ENCODE data around the gene SEMA6B. TPM values are rescaled to one million over a fixed set of nuclear protein-coding genes. Genes with fewer than 3 reads are reported as not detected.

Gene SEMA6B
- total and polyA plus RNA-seq, 8 donors, result 2.1 to 24.7 (median 3.3) TPM

DNA sequence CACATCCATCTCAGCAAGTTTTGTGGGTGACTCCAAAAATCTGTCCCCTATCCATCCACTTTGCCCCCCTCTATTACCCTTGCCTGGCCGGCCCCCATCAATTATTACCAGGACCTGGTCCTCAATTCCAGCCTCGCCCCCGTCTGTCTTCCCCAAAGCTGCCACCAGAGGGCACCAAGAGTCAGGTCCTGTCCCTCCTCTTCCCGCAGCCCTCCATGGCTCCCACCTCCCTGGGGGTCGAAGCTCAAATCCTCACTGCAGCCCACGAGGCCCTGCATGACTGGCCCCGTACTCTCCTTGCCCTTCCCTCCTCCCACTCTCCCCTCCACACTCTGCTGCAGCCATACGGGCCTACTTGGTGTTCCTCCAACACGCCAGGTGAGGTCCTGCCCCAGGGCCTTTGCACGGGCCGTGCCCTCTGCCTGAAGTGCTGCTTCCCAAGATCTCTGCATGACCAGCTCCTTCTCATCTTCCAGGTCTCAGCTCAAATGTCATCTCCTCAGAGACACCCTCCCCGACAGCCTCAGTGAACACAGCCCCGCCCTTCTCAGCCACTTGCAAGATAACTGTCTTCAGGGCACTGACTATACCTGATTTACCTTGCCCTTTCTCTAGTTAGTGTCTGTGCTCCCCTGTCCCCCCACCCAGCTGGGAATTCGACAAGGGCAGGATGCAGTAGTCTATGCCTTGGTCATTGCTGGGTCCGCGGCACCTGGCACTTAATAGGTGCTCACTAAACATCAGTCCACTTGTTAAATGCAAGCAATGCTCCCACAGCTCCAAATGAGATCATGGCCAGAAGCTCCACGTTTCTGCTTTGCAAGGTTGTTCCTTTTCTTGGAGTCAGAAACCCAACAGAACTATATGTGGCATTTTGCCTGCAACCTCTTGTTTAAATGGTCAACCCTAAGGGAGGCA is 16.8 kb upstream of the SEMA6B start:
- Histone ChIP-seq H3K4me3 (no peak overlapping the region), H3K9me3 (no peaks in the 10 kb centered on the region), H3K27me3 (peaks cover 14 to 86% of the 10 kb centered on the region in 2 donors), H3K4me1 (peaks cover 5 to 6% of the 10 kb centered on the region in 2 donors), H3K27ac (no peak overlapping the region), H3K36me3 (no peaks in the 10 kb centered on the region)
- ATAC-seq (peak; percentile 71), DNase-seq (peak in 3 of 4 donors; percentile 37 to 89 (median 63))
- intact Hi-C loops (cut with DNase I), result no loop called here
- TF ChIP-seq, protein P1, sequence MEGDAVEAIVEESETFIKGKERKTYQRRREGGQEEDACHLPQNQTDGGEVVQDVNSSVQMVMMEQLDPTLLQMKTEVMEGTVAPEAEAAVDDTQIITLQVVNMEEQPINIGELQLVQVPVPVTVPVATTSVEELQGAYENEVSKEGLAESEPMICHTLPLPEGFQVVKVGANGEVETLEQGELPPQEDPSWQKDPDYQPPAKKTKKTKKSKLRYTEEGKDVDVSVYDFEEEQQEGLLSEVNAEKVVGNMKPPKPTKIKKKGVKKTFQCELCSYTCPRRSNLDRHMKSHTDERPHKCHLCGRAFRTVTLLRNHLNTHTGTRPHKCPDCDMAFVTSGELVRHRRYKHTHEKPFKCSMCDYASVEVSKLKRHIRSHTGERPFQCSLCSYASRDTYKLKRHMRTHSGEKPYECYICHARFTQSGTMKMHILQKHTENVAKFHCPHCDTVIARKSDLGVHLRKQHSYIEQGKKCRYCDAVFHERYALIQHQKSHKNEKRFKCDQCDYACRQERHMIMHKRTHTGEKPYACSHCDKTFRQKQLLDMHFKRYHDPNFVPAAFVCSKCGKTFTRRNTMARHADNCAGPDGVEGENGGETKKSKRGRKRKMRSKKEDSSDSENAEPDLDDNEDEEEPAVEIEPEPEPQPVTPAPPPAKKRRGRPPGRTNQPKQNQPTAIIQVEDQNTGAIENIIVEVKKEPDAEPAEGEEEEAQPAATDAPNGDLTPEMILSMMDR (IDR thresholded peaks at IDR 0.05), result peak; percentile 23 to 81

GRCh38 chr19:4575267-4576015 is 16.0 kb upstream of the SEMA6B start:
- DNase-seq, result peak in 2 of 4 donors; percentile 37 to 62
- peak; percentile 59 for ATAC-seq
- Histone ChIP-seq H3K36me3 (no peaks in the 10 kb centered on the region), H3K9me3 (no peaks in the 10 kb centered on the region), H3K4me3 (no peak overlapping the region), H3K27me3 (peaks cover 10 to 78% of the 10 kb centered on the region in 2 donors), H3K4me1 (peaks cover 5 to 6% of the 10 kb centered on the region in 2 donors), H3K27ac (peak overlapping the region in 1 of 2 donors; percentile 45)
- intact Hi-C loops (cut with DNase I), result no loop called here
- TF ChIP-seq, protein P1 (IDR thresholded peaks at IDR 0.05), result no peak

DNA sequence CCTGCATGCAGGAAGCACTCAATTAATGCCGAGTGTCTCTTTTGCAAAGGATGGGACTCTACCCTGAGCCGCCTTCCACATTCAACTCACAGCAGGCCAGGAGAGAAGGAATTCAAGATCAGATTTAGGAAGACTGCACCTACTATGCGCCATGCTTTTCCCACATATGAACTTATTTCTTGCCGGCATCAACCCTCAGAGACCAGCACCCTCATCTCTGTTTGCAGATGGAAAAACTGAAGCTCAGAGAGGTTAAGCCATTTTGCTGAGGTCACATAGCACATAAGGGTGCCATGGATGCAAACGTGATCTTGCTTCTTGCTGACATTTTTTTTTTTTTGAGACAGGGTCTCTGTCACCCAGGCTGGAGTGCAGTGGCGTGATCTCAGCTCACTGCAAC is 14.2 kb upstream of the SEMA6B start:
- Histone ChIP-seq H3K9me3 (no peaks in the 10 kb centered on the region), H3K4me1 (peaks cover 5 to 14% of the 10 kb centered on the region in 2 donors), H3K36me3 (no peaks in the 10 kb centered on the region), H3K27ac (no peak overlapping the region), H3K4me3 (no peak overlapping the region), H3K27me3 (peaks cover 0 to 60% of the 10 kb centered on the region in 2 donors)
- ATAC-seq, result no peak
- intact Hi-C loops (cut with DNase I), result loop anchor here in 1 of 2 donors (5.0 kb wide), 1 partner anchor 64 kb away; the partner anchor contains the start of gene TNFAIP8L1
- DNase-seq, result no peak
- TF ChIP-seq, protein P1 (IDR thresholded peaks at IDR 0.05), result no peak

DNA sequence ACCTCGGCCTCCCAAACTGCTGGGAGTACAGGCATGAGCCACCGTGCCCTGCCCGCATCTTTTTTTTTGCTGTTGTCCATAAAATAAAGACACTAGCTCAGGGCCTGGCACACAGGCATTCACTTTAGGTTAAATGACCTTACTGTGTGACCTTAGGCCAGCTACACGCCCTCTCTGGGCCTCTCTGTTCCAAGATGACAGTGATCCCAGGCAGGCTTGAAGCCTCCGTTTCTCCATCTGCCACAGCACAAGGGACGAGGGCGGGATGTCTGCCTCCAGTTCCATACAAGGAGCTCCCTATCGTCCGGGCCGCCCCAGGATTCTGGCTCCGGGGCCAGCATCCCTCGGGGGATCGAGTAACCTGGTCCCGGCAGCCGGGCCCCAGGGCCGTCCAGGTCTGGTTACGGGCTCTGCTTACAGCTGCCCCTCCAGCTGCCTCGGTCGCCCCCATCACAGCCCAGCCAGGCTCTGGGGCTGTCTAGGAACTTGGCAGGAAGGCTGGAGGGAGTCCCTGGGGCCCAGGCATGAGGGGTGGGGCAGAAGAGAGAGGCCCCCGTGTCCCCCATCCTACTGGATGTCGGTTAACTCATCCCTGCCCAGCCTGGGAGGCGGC is 11.9 kb upstream of the SEMA6B start:
- ATAC-seq (no peak), DNase-seq (no peak)
- peaks cover 0 to 37% of the 10 kb centered on the region in 2 donors for H3K27me3 ChIP-seq
- H3K4me3 ChIP-seq, result no peak overlapping the region
- H3K27ac ChIP-seq, result no peak overlapping the region
- H3K9me3 ChIP-seq, result no peaks in the 10 kb centered on the region
- no peaks in the 10 kb centered on the region for H3K36me3 ChIP-seq
- H3K4me1 ChIP-seq, result peaks cover 5 to 34% of the 10 kb centered on the region in 2 donors
- TF ChIP-seq, protein P1 (IDR thresholded peaks at IDR 0.05), result no peak
- intact Hi-C loops (cut with DNase I), result loop anchor here in 1 of 2 donors (5.0 kb wide), 1 partner anchor 66 kb away; the partner anchor contains the start of gene TNFAIP8L1
